GM18498 (cell line): ENCODE measurements around the gene MMS22L.
"Not testable (repeated sequence)": the region's sequence is repeated elsewhere in the genome, so short reads cannot be mapped to it uniquely, and the experiment has no call there.

Experiments used
- ATAC-seq: cut with Tn5 transposase; IDR thresholded peaks from one replicate; pipeline ENCODE4 v1.9.1; 2021; ENCODE audit warnings: mild to moderate bottlenecking, moderate library complexity; ENCODE audit not compliant: unreplicated experiment

The MMS22L gene

DNA sequence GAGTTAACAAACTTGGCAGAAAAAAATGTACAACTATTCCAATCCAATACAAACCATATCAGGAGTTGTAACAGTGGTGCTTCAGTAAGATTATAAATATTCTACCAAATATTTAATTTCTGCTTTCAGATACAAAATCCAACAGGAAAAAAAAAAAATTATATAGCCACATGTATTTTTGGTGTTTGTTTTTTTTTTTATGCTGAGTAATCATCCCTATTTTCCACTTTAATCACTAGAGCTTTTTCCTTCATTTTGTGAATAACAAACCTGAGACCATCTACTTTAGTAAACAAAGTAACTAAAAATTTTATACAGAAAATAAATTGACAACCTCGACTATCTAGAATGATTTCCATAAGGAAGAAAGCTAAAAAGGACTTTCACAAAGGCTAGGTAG is 36.2 kb downstream of the MMS22L start:
- no peak for ATAC-seq

- ATAC-seq = no peak
Observed at GRCh38 chr6:97240222-97240621, 42.8 kb downstream of the MMS22L start.

GRCh38 chr6:97231911-97232310 is 51.1 kb downstream of the MMS22L start:
- no peak for ATAC-seq

GRCh38 chr6:97222903-97223302 is 60.1 kb downstream of the MMS22L start:
- no peak for ATAC-seq

- no peak for ATAC-seq
Observed at GRCh38 chr6:97218912-97219311, 64.1 kb downstream of the MMS22L start.

DNA sequence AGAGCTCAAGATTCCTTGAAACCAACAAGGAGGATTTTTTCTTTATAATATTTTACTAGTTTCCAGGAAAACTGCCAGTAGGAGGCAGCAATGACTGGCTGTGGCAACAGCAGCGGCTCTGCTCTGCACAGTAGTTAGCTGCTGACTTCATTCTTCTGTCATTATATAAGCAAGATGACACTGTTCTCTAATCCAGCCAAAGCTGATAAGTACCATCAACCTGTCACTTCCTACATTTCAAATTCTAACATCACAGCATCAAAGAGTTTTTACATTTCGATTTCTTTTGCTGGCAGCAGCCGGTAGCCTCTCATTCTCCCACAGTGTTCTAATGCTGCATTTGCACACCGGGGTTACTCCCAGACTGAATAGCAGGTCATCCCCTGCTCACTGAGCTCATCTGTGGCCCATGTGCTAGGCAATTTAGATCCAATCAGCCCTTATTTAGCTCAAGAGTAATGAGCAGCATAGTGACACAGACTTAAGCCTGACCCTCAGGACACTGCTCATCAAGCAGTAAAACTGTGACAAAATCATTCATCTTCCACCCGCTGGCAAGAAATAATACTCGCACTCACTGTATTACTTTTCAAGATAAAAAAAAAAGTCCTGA is 67.8 kb downstream of the MMS22L start:
- peak; percentile 45 for ATAC-seq

GRCh38 chr6:97214671-97215070 is 68.3 kb downstream of the MMS22L start:
- ATAC-seq = no peak

DNA sequence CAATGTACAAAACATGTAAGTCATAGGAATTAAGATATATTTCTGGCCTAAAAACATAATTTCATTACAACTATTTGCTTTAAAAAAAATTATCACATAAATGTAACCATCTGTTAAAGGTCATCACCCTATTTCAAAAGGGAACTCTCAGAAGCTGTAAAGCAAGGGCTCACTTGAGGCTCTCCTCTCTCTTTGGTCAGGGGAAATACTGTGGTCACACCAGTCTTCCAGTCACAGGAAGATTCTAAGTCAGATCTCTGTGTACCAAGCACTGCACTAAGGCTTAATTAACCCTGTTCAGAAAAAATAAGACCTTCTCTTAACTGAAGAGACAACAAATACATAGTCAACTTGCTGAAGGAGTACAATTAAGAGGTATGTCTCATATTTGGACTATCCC is 75.6 kb downstream of the MMS22L start:
- no peak for ATAC-seq

- no peak for ATAC-seq
Observed at GRCh38 chr6:97205966-97206365, 77.0 kb downstream of the MMS22L start.

GRCh38 chr6:97203343-97203742 is 79.7 kb downstream of the MMS22L start:
- ATAC-seq = no peak

DNA sequence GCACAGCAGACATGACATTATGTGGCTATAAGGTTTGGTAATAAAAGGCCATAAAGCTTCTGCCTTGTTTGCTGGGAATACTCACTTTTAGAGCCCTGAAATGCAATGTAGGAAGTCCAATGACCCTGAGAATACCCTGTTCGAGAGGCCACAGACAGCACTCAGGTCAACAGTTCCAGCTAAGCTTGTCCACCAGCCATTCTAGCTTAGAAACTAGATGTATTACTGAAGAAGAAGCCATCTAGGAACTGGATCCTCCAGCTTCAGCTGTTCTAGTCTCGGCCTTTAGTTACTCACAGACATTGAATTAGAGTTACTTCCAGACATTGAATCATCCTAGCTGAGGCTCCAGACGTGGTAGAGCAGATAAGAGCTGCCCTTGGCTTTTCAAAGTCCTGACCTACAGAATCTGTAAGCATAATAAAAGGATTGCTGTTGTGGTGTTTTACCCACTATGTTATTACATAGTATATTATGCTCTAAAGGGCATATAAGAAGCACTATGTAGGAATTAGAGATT is 84.9 kb downstream of the MMS22L start:
- ATAC-seq = no peak

- no peak for ATAC-seq
Observed at GRCh38 chr6:97195117-97195516, 87.9 kb downstream of the MMS22L start.

DNA sequence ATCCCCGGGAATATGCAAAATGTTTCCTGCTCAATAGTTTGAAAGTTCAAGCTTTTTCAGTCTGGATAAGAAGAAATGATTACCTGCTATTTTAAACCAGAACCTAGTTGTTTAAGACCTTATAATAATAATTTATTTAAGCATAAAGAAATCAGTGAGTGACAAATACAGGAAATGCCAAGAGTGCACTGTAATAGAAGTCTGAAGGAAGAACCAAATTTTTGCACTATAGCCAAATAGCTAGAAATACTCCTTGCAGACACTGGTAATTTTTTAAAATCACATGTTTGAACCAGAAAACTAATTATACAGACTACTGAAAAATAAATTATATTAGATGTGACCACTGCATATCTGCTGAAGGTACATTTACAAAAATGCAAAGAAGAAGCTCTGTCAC is 93.2 kb downstream of the MMS22L start:
- no peak for ATAC-seq

- ATAC-seq = no peak
Observed at GRCh38 chr6:97187951-97188350, 95.1 kb downstream of the MMS22L start.

DNA sequence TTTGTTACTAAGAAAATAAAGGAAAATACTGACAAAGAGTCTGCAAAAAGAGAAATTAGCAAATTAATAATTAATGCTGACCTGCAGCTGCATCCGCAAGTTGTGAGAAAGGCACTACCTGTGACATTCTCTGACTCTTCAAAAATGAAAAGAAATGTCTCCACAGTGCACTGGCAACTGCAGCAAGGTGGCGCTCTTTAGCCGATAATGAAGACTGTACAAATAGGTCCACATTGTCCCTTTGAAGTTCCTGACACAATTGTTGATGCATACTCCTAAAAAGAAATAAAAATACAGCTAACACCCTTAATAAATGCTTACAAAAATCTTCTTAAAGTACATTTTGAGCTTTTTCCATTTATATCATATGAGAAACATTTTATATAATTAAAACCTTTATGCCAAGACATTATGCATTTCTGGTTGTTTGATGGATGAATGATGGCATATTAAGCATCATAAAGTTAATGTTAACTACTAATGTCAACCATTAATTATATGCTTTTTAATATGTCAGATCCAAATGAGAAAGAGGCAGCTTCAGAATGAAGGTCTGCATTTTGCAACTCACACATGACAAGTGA is 96.5 kb downstream of the MMS22L start:
- ATAC-seq = peak; percentile 90

DNA sequence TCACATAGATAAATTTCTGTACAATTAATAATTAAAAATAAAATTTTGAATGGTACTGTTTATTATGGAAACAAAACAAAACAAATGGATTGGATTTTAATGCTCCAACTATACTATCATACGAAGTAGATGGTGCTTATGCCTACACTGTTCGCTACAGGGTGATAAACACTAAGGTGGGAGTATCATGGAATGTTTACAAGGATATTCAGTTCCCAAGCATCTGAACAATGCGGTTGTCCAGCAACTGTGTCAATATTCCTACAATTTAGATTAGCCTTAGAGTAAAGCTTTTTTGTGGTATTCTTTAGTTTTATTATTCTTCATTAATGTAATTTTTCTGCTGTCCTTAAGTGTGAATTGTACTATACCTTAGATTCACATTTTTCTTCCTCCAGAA is 105.1 kb downstream of the MMS22L start:
- no peak for ATAC-seq

DNA sequence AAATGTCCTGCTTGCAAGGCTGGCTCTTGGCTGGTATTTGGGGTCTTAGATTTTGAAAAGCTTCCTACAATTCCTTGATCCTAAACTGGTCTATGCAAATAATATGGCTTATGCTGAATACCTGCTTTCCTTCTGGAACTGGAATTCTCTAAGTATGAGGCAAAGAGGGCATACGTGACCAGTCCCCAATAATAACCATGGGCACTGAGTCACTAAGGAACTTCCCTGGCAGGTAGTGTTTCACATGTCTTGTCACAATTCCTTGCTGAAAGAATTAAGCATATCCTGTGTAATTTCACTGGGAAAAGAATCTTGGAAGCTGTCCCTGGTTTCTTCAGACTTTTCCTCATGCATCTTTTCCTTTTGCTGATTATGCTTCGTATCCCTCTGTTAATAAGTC is 106.5 kb downstream of the MMS22L start:
- no peak for ATAC-seq

- ATAC-seq = no peak
Observed at GRCh38 chr6:97175806-97176205, 107.2 kb downstream of the MMS22L start.

GRCh38 chr6:97174471-97174870 is 108.5 kb downstream of the MMS22L start:
- ATAC-seq = no peak

GRCh38 chr6:97160280-97160679 is 122.7 kb downstream of the MMS22L start:
- no peak for ATAC-seq

DNA sequence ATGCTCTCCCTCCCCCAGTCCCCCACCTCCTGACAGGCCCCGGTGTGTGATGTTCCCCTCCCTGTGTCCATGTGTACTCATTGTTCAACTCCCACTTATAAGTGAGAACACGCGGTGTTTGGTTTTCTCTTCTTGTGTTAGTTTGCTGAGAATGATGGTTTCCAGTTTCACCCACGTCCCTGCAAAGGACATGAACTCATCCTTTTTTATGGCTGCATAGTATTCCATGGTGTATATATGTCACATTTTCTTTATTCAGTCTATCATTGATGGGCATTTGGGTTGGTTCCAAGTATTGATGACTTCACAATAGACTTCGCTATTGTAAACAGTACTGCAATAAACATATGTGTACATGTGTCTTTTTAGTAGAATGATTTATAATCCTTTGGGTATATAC is 127.6 kb downstream of the MMS22L start:
- ATAC-seq = not testable (repeated sequence)

DNA sequence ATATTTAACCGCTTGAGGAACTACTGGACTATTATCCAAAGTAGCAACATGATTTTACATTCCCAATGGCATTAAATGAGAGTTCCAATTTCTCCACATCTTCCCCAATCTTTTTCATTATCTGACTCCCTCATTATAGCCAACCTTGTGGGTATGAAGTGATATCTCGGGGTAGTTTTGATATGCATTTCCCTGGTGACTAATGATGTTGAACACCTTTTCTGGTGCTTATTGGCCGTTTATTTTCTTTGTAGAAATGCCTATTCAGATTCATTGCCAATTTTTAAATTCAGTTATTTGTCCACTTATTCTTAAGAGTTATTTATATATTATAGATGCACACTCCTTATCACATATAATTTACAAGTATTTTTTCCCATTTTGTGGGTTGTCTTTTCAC is 129.0 kb downstream of the MMS22L start:
- ATAC-seq = no peak

DNA sequence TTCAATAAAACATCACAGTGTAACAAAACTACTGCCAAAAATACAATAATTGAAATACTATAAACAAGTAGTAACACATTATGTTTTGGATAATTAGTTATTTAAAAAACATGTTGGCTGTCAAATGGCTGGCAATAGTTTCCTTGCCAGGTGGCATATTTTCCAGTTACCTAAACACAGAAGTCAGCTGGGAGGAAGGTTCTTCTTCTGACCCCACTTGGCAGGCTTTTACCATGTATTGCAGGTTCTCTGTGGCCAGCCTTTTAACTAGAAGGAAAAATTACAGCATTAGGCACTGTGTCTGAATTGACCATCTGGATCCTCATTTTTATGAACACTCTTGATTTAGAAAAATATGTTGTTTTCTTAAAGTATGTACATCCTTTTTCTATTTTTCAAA is 131.4 kb downstream of the MMS22L start:
- ATAC-seq = no peak
